Measurements from ENCODE around the gene IZUMO1. TPM values are rescaled to one million over a fixed set of nuclear protein-coding genes. Genes with fewer than 3 reads are reported as not detected.

Gene IZUMO1
- polyA plus RNA-seq, 1 donor from 2014 or later, result not detected

GRCh38 chr19:48749571-48750198 is 3.0 kb upstream of the IZUMO1 start:
- Histone ChIP-seq H3K4me2 (ENCODE audit: low read length) (no peak overlapping the region), H3K27ac (ENCODE audit: low read length) (no peak overlapping the region), H2AFZ (ENCODE audit: low read depth, low read length) (no peak overlapping the region), H3K79me2 (replicated peaks; ENCODE audit: insufficient read depth, low read length) (no peaks in the 10 kb centered on the region), H3K9me3 (ENCODE audit: low read length) (no peaks in the 10 kb centered on the region), H3K27me3 (ENCODE audit: insufficient read depth, low read depth, low read length) (peaks cover 25% of the 10 kb centered on the region), H3K36me3 (ENCODE audit: insufficient read depth, low read length) (no peaks in the 10 kb centered on the region), H4K20me1 (ENCODE audit: insufficient read depth) (no peaks in the 10 kb centered on the region), H3K9me2 (ENCODE audit: insufficient read depth, low read length) (no peaks in the 10 kb centered on the region), H3K4me3 (ENCODE audit: low read length) (no peak overlapping the region), H3F3A (ENCODE audit: insufficient read depth, low read length, poor library complexity, severe bottlenecking) (no peaks in the 10 kb centered on the region), H3K9ac (ENCODE audit: low read length) (no peak overlapping the region)
- no peak for TF ChIP-seq TAF1 (IDR thresholded peaks at IDR 0.05; ENCODE audit: low read depth)

DNA sequence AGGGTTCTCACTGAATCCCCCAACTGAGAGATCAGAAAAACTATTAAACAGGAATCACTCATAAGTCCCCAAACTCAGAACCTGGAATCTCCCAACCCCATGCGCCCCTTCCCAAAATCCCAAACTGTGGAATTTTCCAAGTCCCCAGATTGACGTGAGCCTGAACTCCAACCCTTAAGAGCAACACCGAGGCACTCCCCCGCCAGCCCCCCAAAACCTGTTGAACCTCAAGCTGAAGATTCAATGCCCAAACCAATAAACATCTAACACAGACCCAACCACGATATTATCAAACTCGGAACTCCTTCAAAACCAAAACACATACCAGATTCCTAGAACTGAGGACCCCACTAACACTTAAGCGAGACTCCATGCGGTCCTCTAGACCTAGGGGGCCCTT is 599 bp downstream of the IZUMO1 start:
- no peaks in the 10 kb centered on the region for H3K9me2 ChIP-seq (ENCODE audit: insufficient read depth, low read length)
- no peaks in the 10 kb centered on the region for H3K79me2 ChIP-seq (replicated peaks; ENCODE audit: insufficient read depth, low read length)
- no peak overlapping the region for H3K9ac ChIP-seq (ENCODE audit: low read length)
- no peaks in the 10 kb centered on the region for H3F3A ChIP-seq (ENCODE audit: insufficient read depth, low read length, poor library complexity, severe bottlenecking)
- H3K4me2 ChIP-seq (ENCODE audit: low read length), result no peak overlapping the region
- no peak overlapping the region for H3K4me3 ChIP-seq (ENCODE audit: low read length)
- TF ChIP-seq CTCF (IDR thresholded peaks at IDR 0.05; ENCODE audit: poor library complexity, severe bottlenecking) (no peak), EP300 (conservative IDR thresholded peaks at IDR 0.05; ENCODE audit: poor library complexity, severe bottlenecking) (no peak), SMC3 (conservative IDR thresholded peaks at IDR 0.05; ENCODE audit: poor library complexity) (no peak), EZH2 (IDR thresholded peaks at IDR 0.05; ENCODE audit: borderline replicate concordance, insufficient read depth, low read length, poor library complexity, severe bottlenecking) (no peak), TAF1 (IDR thresholded peaks at IDR 0.05; ENCODE audit: low read depth) (no peak), RAD21 (conservative IDR thresholded peaks at IDR 0.05) (no peak), MXI1 (conservative IDR thresholded peaks at IDR 0.05; ENCODE audit: poor library complexity, severe bottlenecking) (no peak), POLR2AphosphoS5 (IDR thresholded peaks at IDR 0.05) (no peak)
- TF ChIP-seq, protein P1, sequence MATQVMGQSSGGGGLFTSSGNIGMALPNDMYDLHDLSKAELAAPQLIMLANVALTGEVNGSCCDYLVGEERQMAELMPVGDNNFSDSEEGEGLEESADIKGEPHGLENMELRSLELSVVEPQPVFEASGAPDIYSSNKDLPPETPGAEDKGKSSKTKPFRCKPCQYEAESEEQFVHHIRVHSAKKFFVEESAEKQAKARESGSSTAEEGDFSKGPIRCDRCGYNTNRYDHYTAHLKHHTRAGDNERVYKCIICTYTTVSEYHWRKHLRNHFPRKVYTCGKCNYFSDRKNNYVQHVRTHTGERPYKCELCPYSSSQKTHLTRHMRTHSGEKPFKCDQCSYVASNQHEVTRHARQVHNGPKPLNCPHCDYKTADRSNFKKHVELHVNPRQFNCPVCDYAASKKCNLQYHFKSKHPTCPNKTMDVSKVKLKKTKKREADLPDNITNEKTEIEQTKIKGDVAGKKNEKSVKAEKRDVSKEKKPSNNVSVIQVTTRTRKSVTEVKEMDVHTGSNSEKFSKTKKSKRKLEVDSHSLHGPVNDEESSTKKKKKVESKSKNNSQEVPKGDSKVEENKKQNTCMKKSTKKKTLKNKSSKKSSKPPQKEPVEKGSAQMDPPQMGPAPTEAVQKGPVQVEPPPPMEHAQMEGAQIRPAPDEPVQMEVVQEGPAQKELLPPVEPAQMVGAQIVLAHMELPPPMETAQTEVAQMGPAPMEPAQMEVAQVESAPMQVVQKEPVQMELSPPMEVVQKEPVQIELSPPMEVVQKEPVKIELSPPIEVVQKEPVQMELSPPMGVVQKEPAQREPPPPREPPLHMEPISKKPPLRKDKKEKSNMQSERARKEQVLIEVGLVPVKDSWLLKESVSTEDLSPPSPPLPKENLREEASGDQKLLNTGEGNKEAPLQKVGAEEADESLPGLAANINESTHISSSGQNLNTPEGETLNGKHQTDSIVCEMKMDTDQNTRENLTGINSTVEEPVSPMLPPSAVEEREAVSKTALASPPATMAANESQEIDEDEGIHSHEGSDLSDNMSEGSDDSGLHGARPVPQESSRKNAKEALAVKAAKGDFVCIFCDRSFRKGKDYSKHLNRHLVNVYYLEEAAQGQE (IDR thresholded peaks at IDR 0.05; ENCODE audit: borderline replicate concordance), result no peak
- H3K27me3 ChIP-seq (ENCODE audit: insufficient read depth, low read depth, low read length), result peaks cover under 1% of the 10 kb centered on the region
- H4K20me1 ChIP-seq (ENCODE audit: insufficient read depth), result no peaks in the 10 kb centered on the region
- no peaks in the 10 kb centered on the region for H3K9me3 ChIP-seq (ENCODE audit: low read length)
- no peaks in the 10 kb centered on the region for H3K36me3 ChIP-seq (ENCODE audit: insufficient read depth, low read length)
- no peak overlapping the region for H2AFZ ChIP-seq (ENCODE audit: low read depth, low read length)
- H3K27ac ChIP-seq (ENCODE audit: low read length), result no peak overlapping the region
